ENCODE data around the gene CAP2. TPM values are rescaled to one million over a fixed set of nuclear protein-coding genes. Genes with fewer than 3 reads are reported as not detected.

CAP2 gene
- total RNA-seq, 1 donor from 2014 or later, result not detected

GRCh38 chr6:17511084-17511483 is 117.7 kb downstream of the CAP2 start:
- Mint-ChIP-seq H3K27ac (no peak overlapping the region), H3K27me3 (no peaks in the 10 kb centered on the region), H3K9me3 (no peaks in the 10 kb centered on the region), H3K4me1 (no peaks in the 10 kb centered on the region), H3K36me3 (ENCODE audit: low read depth) (no peaks in the 10 kb centered on the region), H3K4me3 (no peak overlapping the region)
- no peak for DNase-seq
- POLR2A ChIA-PET, result no interaction called here
- TF ChIP-seq CTCF (IDR thresholded peaks at IDR 0.05), result no peak
- intact Hi-C loops (cut with micrococcal nuclease), result no loop called here
- CTCF ChIA-PET, result interaction anchor here (1.3 kb wide), 1 partner anchor 14 kb away, joined by 3 read pairs; no protein-coding TSS in a partner anchor
- no peak for ATAC-seq (ENCODE audit: low read depth)

GRCh38 chr6:17511580-17511979 is 118.2 kb downstream of the CAP2 start:
- H3K36me3 Mint-ChIP-seq (ENCODE audit: low read depth), result no peaks in the 10 kb centered on the region
- H3K4me3 Mint-ChIP-seq, result no peak overlapping the region
- intact Hi-C loops (cut with micrococcal nuclease), result no loop called here
- no peaks in the 10 kb centered on the region for H3K9me3 Mint-ChIP-seq
- no peak for TF ChIP-seq CTCF (IDR thresholded peaks at IDR 0.05)
- no peaks in the 10 kb centered on the region for H3K27me3 Mint-ChIP-seq
- POLR2A ChIA-PET, result no interaction called here
- CTCF ChIA-PET, result interaction anchor here (1.3 kb wide), 1 partner anchor 14 kb away, joined by 3 read pairs; no protein-coding TSS in a partner anchor
- H3K4me1 Mint-ChIP-seq, result no peaks in the 10 kb centered on the region
- ATAC-seq (ENCODE audit: low read depth), result no peak
- no peak for DNase-seq
- no peak overlapping the region for H3K27ac Mint-ChIP-seq

GRCh38 chr6:17519120-17519519 is 125.7 kb downstream of the CAP2 start:
- ChIA-PET CTCF (interaction anchor here (0.7 kb wide), 1 partner anchor 13 kb away, joined by 3 read pairs; no protein-coding TSS in a partner anchor), POLR2A (no interaction called here)
- H3K4me1 Mint-ChIP-seq, result no peaks in the 10 kb centered on the region
- no peaks in the 10 kb centered on the region for H3K36me3 Mint-ChIP-seq (ENCODE audit: low read depth)
- H3K27ac Mint-ChIP-seq, result no peak overlapping the region
- H3K27me3 Mint-ChIP-seq, result peaks cover 2% of the 10 kb centered on the region
- intact Hi-C loops (cut with micrococcal nuclease), result no loop called here
- DNase-seq, result no peak
- H3K4me3 Mint-ChIP-seq, result no peak overlapping the region
- TF ChIP-seq CTCF (IDR thresholded peaks at IDR 0.05), result no peak
- no peaks in the 10 kb centered on the region for H3K9me3 Mint-ChIP-seq
- no peak for ATAC-seq (ENCODE audit: low read depth)

- Mint-ChIP-seq H3K27ac (no peak overlapping the region), H3K36me3 (ENCODE audit: low read depth) (no peaks in the 10 kb centered on the region), H3K27me3 (peaks cover 2% of the 10 kb centered on the region), H3K4me1 (no peaks in the 10 kb centered on the region), H3K4me3 (no peak overlapping the region), H3K9me3 (no peaks in the 10 kb centered on the region)
- POLR2A ChIA-PET, result no interaction called here
- ATAC-seq (ENCODE audit: low read depth) (no peak), DNase-seq (no peak)
- no peak for TF ChIP-seq CTCF (IDR thresholded peaks at IDR 0.05)
- CTCF ChIA-PET, result no interaction called here
- intact Hi-C loops (cut with micrococcal nuclease), result no loop called here
Measured at GRCh38 chr6:17525637-17526036, 132.2 kb downstream of the CAP2 start.

GRCh38 chr6:17527076-17527475 is 133.7 kb downstream of the CAP2 start:
- Mint-ChIP-seq H3K36me3 (ENCODE audit: low read depth) (no peaks in the 10 kb centered on the region), H3K4me3 (no peak overlapping the region), H3K27me3 (peaks cover 6% of the 10 kb centered on the region), H3K9me3 (no peaks in the 10 kb centered on the region), H3K4me1 (no peaks in the 10 kb centered on the region), H3K27ac (no peak overlapping the region)
- ATAC-seq (ENCODE audit: low read depth) (no peak), DNase-seq (no peak)
- CTCF ChIA-PET, result no interaction called here
- no peak for TF ChIP-seq CTCF (IDR thresholded peaks at IDR 0.05)
- POLR2A ChIA-PET, result no interaction called here
- intact Hi-C loops (cut with micrococcal nuclease), result no loop called here
